ENCODE results near the gene PDHX.

- no peak for TF ChIP-seq CTCF (conservative IDR thresholded peaks at IDR 0.05; ENCODE audit: low read depth, low read length)
- TF ChIP-seq EZH2 (IDR thresholded peaks at IDR 0.05; ENCODE audit: borderline replicate concordance, low read depth, low read length, poor library complexity, severe bottlenecking) = no peak
These were observed 68.1 kb downstream of the PDHX start for GRCh38 chr11:34984514-34984913.
